Endothelial cell of umbilical vein (primary cell): ENCODE results near the gene REP15.

Experiments
- CTCF ChIP-seq, 2 donors: IDR thresholded peaks; 1 replicate in 1 of 2; 2 replicates in 1 of 2; pipeline ENCODE4 v1.5.1; 2011; ENCODE audit warnings: low read length in 2 of 2, mild to moderate bottlenecking in 2 of 2, moderate library complexity in 2 of 2, control low read depth in 1 of 2, inconsistent platforms in 1 of 2, low read depth in 1 of 2; ENCODE audit not compliant: insufficient read depth in 1 of 2; ENCODE audit errors: extremely low read depth in 1 of 2
- FOS ChIP-seq: IDR thresholded peaks from 2 replicates; pipeline ENCODE4 v1.6.1; 2011; ENCODE audit warnings: mild to moderate bottlenecking, low read length, moderate library complexity, borderline replicate concordance; ENCODE audit not compliant: insufficient read depth
- MAX ChIP-seq: IDR thresholded peaks from 2 replicates; pipeline ENCODE4 v1.6.1; 2011; ENCODE audit not compliant: insufficient read depth, insufficient read length
- POLR2A ChIP-seq: IDR thresholded peaks from 2 replicates; pipeline ENCODE4 v1.6.1; 2012; ENCODE audit warnings: low read depth, mild to moderate bottlenecking, control low read depth, low read length
- POLR2AphosphoS5 ChIP-seq: IDR thresholded peaks from 2 replicates; pipeline ENCODE4 v1.6.1; 2012; ENCODE audit warnings: low read depth, mild to moderate bottlenecking, control low read depth, low read length, moderate library complexity; ENCODE audit not compliant: insufficient read depth

GRCh38 chr12:27682534-27682933 lies 13.7 kb upstream of the REP15 start:
- TF ChIP-seq POLR2A (no peak), POLR2AphosphoS5 (no peak), CTCF (IDR thresholded peaks at IDR 0.05; ENCODE audit: extremely low read depth in 1 of 2, insufficient read depth in 1 of 2, low read depth in 1 of 2, low read length in 2 of 2) (no peak), FOS (no peak), MAX (no peak)
